Adrenal gland (tissue), 12 donors: ENCODE data around the gene CYP27B1. TPM values are rescaled to one million over a fixed set of nuclear protein-coding genes. Genes with fewer than 3 reads are reported as not detected.

ENCODE experiments used
- DNase-seq, 7 donors: peaks; one replicate each; pipeline ENCODE4 v3.0.0-alpha.2; 2019 to 2020
- H3K27ac ChIP-seq, 5 donors: fragments of 200-600 bp; sonication (generic) in 4 of 5; 1 replicate in 3 of 5; 2 replicates in 2 of 5; pipeline versions ENCODE4 v1.5.1 to v1.8.0; 2016 to 2020; ENCODE audit warnings: mild to moderate bottlenecking in 1 of 5
- H3K27me3 ChIP-seq: fragments of 200-600 bp; 2 replicates; pipeline ENCODE4 v1.8.0; 2021
- H3K36me3 ChIP-seq, 2 donors: fragments of 200-600 bp; replicated peaks in 1 of 2; 1 replicate in 1 of 2; 2 replicates in 1 of 2; pipeline versions ENCODE4 v1.5.1 to v1.8.0; 2018 to 2022
- H3K4me1 ChIP-seq, 2 donors: fragments of 200-600 bp; replicated peaks in 1 of 2; 1 replicate in 1 of 2; 2 replicates in 1 of 2; pipeline versions ENCODE4 v1.5.1 to v1.8.0; 2018 to 2021
- H3K4me3 ChIP-seq, 4 donors: fragments of 200-600 bp; sonication (generic) in 3 of 4; one replicate each; pipeline ENCODE4 v1.5.1; 2016 to 2018
- H3K9me3 ChIP-seq, 3 donors: fragments of 200-600 bp; sonication (generic) in 1 of 3; replicated peaks in 1 of 3; 1 replicate in 2 of 3; 2 replicates in 1 of 3; pipeline versions ENCODE4 v1.5.1 to v1.8.0; 2016 to 2021
- CTCF ChIP-seq, 6 experiments: fragments of 450-650 bp in 4 of 6; fragments of 200-600 bp in 2 of 6; sonication (generic) in 1 of 6; IDR thresholded peaks; 1 replicate in 5 of 6; 2 replicates in 1 of 6; pipeline versions ENCODE4 v1.5.1 to v1.8.0; 2016 to 2021; ENCODE audit warnings: antibody characterized with exemption in 6 of 6, mild to moderate bottlenecking in 2 of 6, moderate library complexity in 1 of 6
- POLR2A ChIP-seq, 2 donors: fragments of 450-650 bp; IDR thresholded peaks; one replicate each; pipeline ENCODE4 v1.6.1; 2017; ENCODE audit warnings: antibody characterized with exemption in 2 of 2, mild to moderate bottlenecking in 2 of 2, moderate library complexity in 1 of 2
- WGBS, 4 donors: extraction: QIAGEN DNeasy Blood & Tissue Kit in 2 of 4; methylation state at CpG; one replicate each; pipeline versions ENCODE4 v1.1.5 to v1.1.7; 2013 to 2017; 5-methylcytosine and 5-hydroxymethylcytosine counted together
- intact Hi-C, 2 donors: fragments of 100-400 bp; cut with DNase I; formaldehyde crosslinking; loops; one replicate each; pipeline versions ENCODE4 v1.14.1 to v1.15.0; 2022 to 2023
- polyA plus RNA-seq, 3 donors: library from polyadenylated mRNA; stranded (reverse); fragments of 200-250 nt in 2 of 3; fragments of 350-450 nt in 1 of 3; fragmentation: Illumina TruSeq in 1 of 3; extraction: RNeasy Lipid Tissue Mini Kit (QIAGEN cat#74804) in 1 of 3; gene quantifications; one replicate each; pipeline ENCODE4 v1.2.3, GENCODE V29; 2013 to 2014
- total RNA-seq, 9 donors: library from RNA; depleted of rRNA in 4 of 9; stranded (reverse); fragments of >200 nt in 4 of 9; fragments of 120-200 nt in 1 of 9; fragmentation: NEBNext Ultra II Directional in 1 of 9; extraction: Animal tissue kit (Norgen Biotek cat#: 25700) in 1 of 9; gene quantifications; one replicate each; pipeline versions ENCODE4 v1.1.0 to v1.2.4, GENCODE V29; 2013 to 2023
- donor health status: healthy with polysubstance abuse.
- donor health status: Bipolar disorder and iron deficiency.
- donor health status: DM: yes; HTN: yes; CAD: no.
- donor health status: DM: no; HTN: no; CAD: no.
- donor health status: DM: no; HTN: no; CAD: no.
- donor health status: DM: yes; HTN: yes; CAD: no.

The CYP27B1 gene
- total and polyA plus RNA-seq, 12 donors: 0.48 to 10.4 (median 3.1) TPM

- intact Hi-C loops: no loop called here
- H3K4me1 ChIP-seq: peaks cover 24 to 27% of the 10 kb centered on the region in 2 donors
- no peak for DNase-seq
- TF ChIP-seq POLR2A (IDR thresholded peaks at IDR 0.05) (no peak), CTCF (IDR thresholded peaks at IDR 0.05) (no peak)
- H3K4me3 ChIP-seq: no peak overlapping the region
- peaks cover 0 to 2% of the 10 kb centered on the region in 2 donors for H3K36me3 ChIP-seq
- H3K27ac ChIP-seq: no peak overlapping the region
- 78 to 88% (median 83%) methylated on average over 6 of the region's 6 CpGs for WGBS, 4 donors
- H3K27me3 ChIP-seq: no peaks in the 10 kb centered on the region
- H3K9me3 ChIP-seq: no peaks in the 10 kb centered on the region
These were observed 2.8 kb downstream of the CYP27B1 start for GRCh38 chr12:57763881-57764661.

- TF ChIP-seq POLR2A (IDR thresholded peaks at IDR 0.05): no peak
- no peak for TF ChIP-seq CTCF (IDR thresholded peaks at IDR 0.05)
These were observed 4.4 kb downstream of the CYP27B1 start for GRCh38 chr12:57762463-57762862.

GRCh38 chr12:57761391-57761998, 5.4 kb downstream of the CYP27B1 start:
- no peak for TF ChIP-seq CTCF (IDR thresholded peaks at IDR 0.05)
- no peak for TF ChIP-seq POLR2A (IDR thresholded peaks at IDR 0.05)
- H3K36me3 ChIP-seq: peaks cover 0 to 21% of the 10 kb centered on the region in 2 donors
- intact Hi-C loops: no loop called here
- H3K4me3 ChIP-seq: no peak overlapping the region
- peaks cover 18 to 22% of the 10 kb centered on the region in 2 donors for H3K4me1 ChIP-seq
- 87 to 97% (median 90%) methylated on average over 4 of the region's 4 CpGs for WGBS, 4 donors
- no peak for DNase-seq
- H3K9me3 ChIP-seq: no peaks in the 10 kb centered on the region
- no peak overlapping the region for H3K27ac ChIP-seq
- no peaks in the 10 kb centered on the region for H3K27me3 ChIP-seq

More at GRCh38 chr12:57762463-57762862, 4.4 kb downstream of the CYP27B1 start:
- H3K4me1 ChIP-seq: peaks cover 24 to 27% of the 10 kb centered on the region in 2 donors
- intact Hi-C loops: no loop called here
- no peak for DNase-seq
- H3K9me3 ChIP-seq: no peaks in the 10 kb centered on the region
- no peak overlapping the region for H3K27ac ChIP-seq
- H3K36me3 ChIP-seq: peaks cover 0 to 18% of the 10 kb centered on the region in 2 donors
- H3K4me3 ChIP-seq: no peak overlapping the region
- 91 to 98% (median 95%) methylated on average over 2 of the region's 2 CpGs for WGBS, 4 donors
- no peaks in the 10 kb centered on the region for H3K27me3 ChIP-seq

- TF ChIP-seq CTCF (IDR thresholded peaks at IDR 0.05) (no peak), POLR2A (IDR thresholded peaks at IDR 0.05) (no peak)
- 84 to 95% (median 91%) methylated on average over 3 of the region's 3 CpGs for WGBS, 4 donors
These were observed 6.4 kb downstream of the CYP27B1 start for GRCh38 chr12:57760347-57760982.

More at GRCh38 chr12:57760347-57760982, 6.4 kb downstream of the CYP27B1 start:
- H3K4me3 ChIP-seq: no peak overlapping the region
- intact Hi-C loops: no loop called here
- peaks cover 8 to 18% of the 10 kb centered on the region in 2 donors for H3K4me1 ChIP-seq
- no peak overlapping the region for H3K27ac ChIP-seq
- H3K9me3 ChIP-seq: no peaks in the 10 kb centered on the region
- H3K36me3 ChIP-seq: peaks cover 0 to 21% of the 10 kb centered on the region in 2 donors
- DNase-seq: no peak
- no peaks in the 10 kb centered on the region for H3K27me3 ChIP-seq
